Measurements from ENCODE around the gene TRIM72. TPM values are rescaled to one million over a fixed set of nuclear protein-coding genes. Genes with fewer than 3 reads are reported as not detected.

TRIM72 gene
- total RNA-seq, 1 experiment from 2014 or later = 1.2 TPM

DNA sequence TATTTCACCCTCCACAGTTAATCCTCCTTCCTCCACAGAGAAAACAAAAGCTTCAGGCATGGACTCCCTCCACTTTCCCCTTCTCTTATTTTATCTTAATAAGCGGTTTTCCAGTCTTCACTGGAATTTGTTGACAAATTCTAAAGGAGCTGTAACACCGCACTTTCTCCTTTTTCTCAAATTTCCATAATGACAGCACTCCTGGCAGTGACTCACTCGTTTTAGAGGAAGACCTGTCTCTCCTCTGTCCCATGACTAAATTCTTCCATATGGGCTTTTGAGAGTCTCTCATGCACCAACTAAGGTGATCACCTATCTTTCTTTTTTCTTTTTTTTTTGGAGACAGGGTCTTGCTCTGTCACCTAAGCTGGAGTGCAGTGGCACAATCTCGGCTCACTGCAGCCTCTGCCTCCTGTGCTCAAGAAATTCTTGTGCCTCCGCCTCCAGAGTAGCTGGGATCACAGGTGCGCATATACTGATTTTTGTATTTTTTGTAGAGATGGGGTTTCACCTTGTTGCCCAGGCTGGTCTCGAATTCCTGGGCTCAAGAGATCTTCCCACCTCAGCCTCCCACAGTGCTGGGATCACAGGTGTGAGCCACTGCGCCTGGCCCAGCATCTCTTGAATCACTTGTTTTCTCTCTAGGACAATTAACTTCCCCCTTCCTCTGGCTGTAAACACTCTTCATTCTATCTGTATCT, 53.6 kb downstream of the TRIM72 start:
- no peak overlapping the region for H2BK120ac ChIP-seq (ENCODE audit: low read depth, low read length, poor library complexity, severe bottlenecking)
- Mint-ChIP-seq H3K9me3 (no peaks in the 10 kb centered on the region), H3K36me3 (ENCODE audit: insufficient read depth in 1 of 3, low read depth in 3 of 3) (no peaks in the 10 kb centered on the region), H3K27ac (peak overlapping the region; percentile 2 to 81 (median 6); a peak in 2 of 7 replicates), H3K27me3 (ENCODE audit: low read depth) (no peaks in the 10 kb centered on the region; the same call in 1 of the 2 replicates), H3K4me1 (peaks cover 22 to 26% of the 10 kb centered on the region in 2 experiments), H3K4me3 (no peak overlapping the region; a peak in 1 of 5 replicates)
- H3K79me2 ChIP-seq (ENCODE audit: insufficient read depth, low read length) = no peaks in the 10 kb centered on the region
- no peak overlapping the region for H3K23ac ChIP-seq (ENCODE audit: insufficient read length, low read depth, low read length)
- H2AK5ac ChIP-seq (ENCODE audit: insufficient read length, low read length) = no peak overlapping the region
- H3K4me2 ChIP-seq (ENCODE audit: insufficient read depth, insufficient read length, low read length) = no peak overlapping the region
- no peak overlapping the region for H2BK15ac ChIP-seq (ENCODE audit: low read depth, low read length)
- no peaks in the 10 kb centered on the region for H3K9me3 ChIP-seq (ENCODE audit: control insufficient read depth, low read depth, low read length)
- peaks cover 1% of the 10 kb centered on the region; the same call in 1 of the 2 replicates for H3K4me1 ChIP-seq (ENCODE audit: insufficient read depth, low read length)
- peak; percentile 22 for DNase-seq
- H3K56ac ChIP-seq (ENCODE audit: insufficient read length, low read depth, low read length) = no peak overlapping the region
- H2BK20ac ChIP-seq (ENCODE audit: low read depth, low read length, poor library complexity, severe bottlenecking) = no peak overlapping the region
- no CpG with 5 or more reads among the region's 8 CpGs for WGBS (ENCODE audit: extremely low coverage, insufficient read length, low lambda C conversion rate)
- H2BK12ac ChIP-seq (ENCODE audit: insufficient read length, low read depth, low read length) = no peak overlapping the region
- no peak overlapping the region for H3K14ac ChIP-seq (ENCODE audit: insufficient read depth, low read length)
- H4K8ac ChIP-seq (replicated peaks; ENCODE audit: insufficient read length, low read depth, low read length) = no peak overlapping the region
- H3K27me3 ChIP-seq (ENCODE audit: insufficient read depth, low read length) = no peaks in the 10 kb centered on the region
- H4K20me1 ChIP-seq (ENCODE audit: control insufficient read depth, insufficient read depth, insufficient read length) = no peaks in the 10 kb centered on the region
- TF ChIP-seq CTCF (conservative IDR thresholded peaks at IDR 0.05) = no peak
- no peaks in the 10 kb centered on the region for H3K79me1 ChIP-seq (ENCODE audit: insufficient read depth, low read depth, low read length, poor library complexity, severe bottlenecking)
- no peak overlapping the region for H4K5ac ChIP-seq (ENCODE audit: insufficient read length, low read depth, low read length)
- no peak overlapping the region for H2BK5ac ChIP-seq (ENCODE audit: insufficient read length, low read length)
- H3K23me2 ChIP-seq (ENCODE audit: insufficient read length, low read depth, low read length, poor library complexity, severe bottlenecking) = no peaks in the 10 kb centered on the region
- H3K9ac ChIP-seq (ENCODE audit: extremely low read depth, insufficient read length, low read length) = no peak overlapping the region
- peak overlapping the region; percentile 62 for H3K27ac ChIP-seq (ENCODE audit: insufficient read length, low read depth, low read length)
- H3K18ac ChIP-seq (ENCODE audit: insufficient read length, low read depth, low read length) = no peak overlapping the region
- H3T11ph ChIP-seq (ENCODE audit: low read length) = no peak overlapping the region
- H3K4ac ChIP-seq (ENCODE audit: low read depth, low read length) = no peak overlapping the region
- no peak overlapping the region for H4K91ac ChIP-seq (ENCODE audit: insufficient read length, low read depth, low read length)
- no peak overlapping the region for H2AFZ ChIP-seq (ENCODE audit: low read length)
